SU-DHL-6 (cell line): ENCODE data around the gene FAM20B.

Experiments used
- H2AFZ ChIP-seq: fragments of 200-600 bp; sonication (generic); 2 replicates; pipeline ENCODE4 v1.6.1; 2014; ENCODE audit warnings: low read depth, mild to moderate bottlenecking, moderate library complexity, mixed read lengths, antibody characterized with exemption, low read length; ENCODE audit not compliant: severe bottlenecking
- H3F3A ChIP-seq: fragments of 200-600 bp; shearing (Covaris generic); 2 replicates; pipeline ENCODE4 v1.6.0; 2016; ENCODE audit warnings: antibody characterized with exemption, mild to moderate bottlenecking; ENCODE audit not compliant: insufficient read depth
- H3K27ac ChIP-seq: fragments of 200-600 bp; sonication (generic); 2 replicates; pipeline ENCODE4 v1.5.1; 2016; ENCODE audit warnings: low read depth, mild to moderate bottlenecking, low read length, moderate library complexity, mixed read lengths
- H3K27me3 ChIP-seq: fragments of 200-600 bp; sonication (generic), shearing (Covaris generic); 2 replicates; pipeline ENCODE4 v1.6.0; 2014; ENCODE audit warnings: mild to moderate bottlenecking, low read length
- H3K36me3 ChIP-seq: fragments of 200-600 bp; sonication (generic); 2 replicates; pipeline ENCODE4 v1.6.1; 2014; ENCODE audit warnings: mild to moderate bottlenecking, low read length, mixed read lengths
- H3K4me2 ChIP-seq: fragments of 300-600, 200-600 bp; shearing (Covaris generic), sonication (generic); 2 replicates; pipeline ENCODE4 v1.6.0; 2014; ENCODE audit warnings: low read length, low read depth, mild to moderate bottlenecking; ENCODE audit not compliant: poor library complexity, severe bottlenecking
- H3K4me3 ChIP-seq: fragments of 200-600 bp; sonication (generic); 2 replicates; pipeline ENCODE4 v1.5.1; 2014; ENCODE audit warnings: antibody characterized with exemption, low read length, mild to moderate bottlenecking, mixed read lengths; ENCODE audit not compliant: insufficient read depth, poor library complexity, severe bottlenecking
- H3K79me2 ChIP-seq: fragments of 200-600 bp; sonication (generic); 2 replicates; pipeline ENCODE4 v1.6.1; 2014; ENCODE audit warnings: mild to moderate bottlenecking, low read length, moderate library complexity; ENCODE audit not compliant: insufficient read depth
- H3K9ac ChIP-seq: fragments of 200-600 bp; sonication (generic); 2 replicates; pipeline ENCODE4 v1.7.0; 2014; ENCODE audit warnings: mild to moderate bottlenecking, low read length
- H3K9me2 ChIP-seq: fragments of 200-600 bp; sonication (generic); replicated peaks from 2 replicates; pipeline ENCODE4 v1.6.1; 2014; ENCODE audit warnings: low read length; ENCODE audit not compliant: insufficient read depth
- H3K9me3 ChIP-seq: fragments of 200-600 bp; sonication (generic); 2 replicates; pipeline ENCODE4 v1.6.1; 2014; ENCODE audit warnings: low read length, mixed read lengths; ENCODE audit not compliant: insufficient read depth
- H4K20me1 ChIP-seq: fragments of 200-600 bp; sonication (generic); 2 replicates; pipeline ENCODE4 v1.6.1; 2014; ENCODE audit warnings: low read depth, mild to moderate bottlenecking, antibody characterized with exemption, low read length, moderate library complexity, mixed read lengths
- EZH2phosphoT487 ChIP-seq: fragments of 200-600 bp; sonication (generic), shearing (Covaris generic); conservative IDR thresholded peaks from 2 replicates; pipeline ENCODE4 v1.6.1; 2018; ENCODE audit warnings: mild to moderate bottlenecking, antibody characterized with exemption, low read length, moderate library complexity, mixed read lengths
- TF ChIP-seq, protein P1 (sequence below): fragments of 200-600 bp; sonication (generic); IDR thresholded peaks from one replicate; pipeline ENCODE4 v1.5.1; 2017; ENCODE audit warnings: antibody characterized with exemption, mild to moderate bottlenecking, low read length, moderate library complexity; ENCODE audit not compliant: insufficient read depth, poor library complexity, severe bottlenecking

Gene FAM20B

DNA sequence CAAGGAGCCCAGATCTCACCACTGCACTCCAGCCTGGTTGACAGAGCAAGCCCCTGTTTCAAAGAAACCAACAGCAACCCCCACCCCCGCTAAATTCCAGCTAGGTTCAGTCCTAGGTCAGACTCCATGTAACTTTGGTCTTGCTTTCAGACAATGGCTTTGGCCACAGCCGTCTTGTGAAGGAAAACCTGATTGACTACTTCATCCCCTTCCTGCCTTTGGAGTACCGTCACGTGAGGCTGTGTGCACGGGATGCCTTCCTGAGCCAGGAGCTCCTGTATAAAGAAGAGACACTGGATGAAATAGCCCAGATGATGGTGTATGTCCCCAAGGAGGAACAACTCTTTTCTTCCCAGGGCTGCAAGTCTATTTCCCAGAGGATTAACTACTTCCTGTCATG is 69.1 kb downstream of the FAM20B start:
- Histone ChIP-seq H2AFZ (no peak overlapping the region), H3K27me3 (no peaks in the 10 kb centered on the region), H3K9ac (no peak overlapping the region), H3K9me3 (no peaks in the 10 kb centered on the region), H3K9me2 (no peaks in the 10 kb centered on the region), H4K20me1 (no peaks in the 10 kb centered on the region), H3K27ac (no peak overlapping the region), H3F3A (no peaks in the 10 kb centered on the region; the same call in 1 of the 2 replicates), H3K4me2 (no peak overlapping the region), H3K79me2 (peaks cover 12% of the 10 kb centered on the region; the same call in 1 of the 2 replicates), H3K36me3 (0 out of 2 replicates have a peak, but pooled peaks cover 3% of the 10 kb centered on the region), H3K4me3 (no peak overlapping the region)
- TF ChIP-seq, protein P1, sequence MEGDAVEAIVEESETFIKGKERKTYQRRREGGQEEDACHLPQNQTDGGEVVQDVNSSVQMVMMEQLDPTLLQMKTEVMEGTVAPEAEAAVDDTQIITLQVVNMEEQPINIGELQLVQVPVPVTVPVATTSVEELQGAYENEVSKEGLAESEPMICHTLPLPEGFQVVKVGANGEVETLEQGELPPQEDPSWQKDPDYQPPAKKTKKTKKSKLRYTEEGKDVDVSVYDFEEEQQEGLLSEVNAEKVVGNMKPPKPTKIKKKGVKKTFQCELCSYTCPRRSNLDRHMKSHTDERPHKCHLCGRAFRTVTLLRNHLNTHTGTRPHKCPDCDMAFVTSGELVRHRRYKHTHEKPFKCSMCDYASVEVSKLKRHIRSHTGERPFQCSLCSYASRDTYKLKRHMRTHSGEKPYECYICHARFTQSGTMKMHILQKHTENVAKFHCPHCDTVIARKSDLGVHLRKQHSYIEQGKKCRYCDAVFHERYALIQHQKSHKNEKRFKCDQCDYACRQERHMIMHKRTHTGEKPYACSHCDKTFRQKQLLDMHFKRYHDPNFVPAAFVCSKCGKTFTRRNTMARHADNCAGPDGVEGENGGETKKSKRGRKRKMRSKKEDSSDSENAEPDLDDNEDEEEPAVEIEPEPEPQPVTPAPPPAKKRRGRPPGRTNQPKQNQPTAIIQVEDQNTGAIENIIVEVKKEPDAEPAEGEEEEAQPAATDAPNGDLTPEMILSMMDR = no peak
- no peak for TF ChIP-seq EZH2phosphoT487

DNA sequence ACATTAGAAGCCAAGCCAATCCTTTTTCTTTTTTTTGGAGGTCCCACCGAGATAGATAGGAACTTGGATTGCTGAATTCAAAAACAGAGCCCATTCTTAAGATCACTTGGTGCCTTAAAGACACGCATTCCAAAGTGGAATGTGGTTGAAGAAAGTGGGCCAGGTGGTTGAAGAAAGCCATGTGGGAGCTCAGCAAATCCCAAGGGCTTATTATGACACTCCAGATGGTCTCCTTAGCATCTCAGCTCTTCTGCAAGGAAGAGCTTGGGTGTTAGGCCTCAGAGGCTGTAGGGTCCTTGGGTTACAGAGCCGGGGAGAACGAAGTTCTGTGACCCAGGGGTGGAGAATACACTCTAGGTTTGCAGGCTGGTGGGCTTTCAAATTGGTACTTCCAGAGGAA is 69.7 kb downstream of the FAM20B start:
- Histone ChIP-seq H3K27ac (no peak overlapping the region), H3K9ac (no peak overlapping the region), H3K9me3 (no peaks in the 10 kb centered on the region), H3K4me2 (no peak overlapping the region), H3K4me3 (no peak overlapping the region), H3K79me2 (peaks cover 9% of the 10 kb centered on the region; the same call in 1 of the 2 replicates), H3F3A (no peaks in the 10 kb centered on the region; the same call in 1 of the 2 replicates), H3K27me3 (no peaks in the 10 kb centered on the region), H4K20me1 (no peaks in the 10 kb centered on the region), H2AFZ (no peak overlapping the region), H3K9me2 (no peaks in the 10 kb centered on the region), H3K36me3 (0 out of 2 replicates have a peak, but pooled peaks cover 3% of the 10 kb centered on the region)
- no peak for TF ChIP-seq EZH2phosphoT487
- TF ChIP-seq, protein P1 = no peak

DNA sequence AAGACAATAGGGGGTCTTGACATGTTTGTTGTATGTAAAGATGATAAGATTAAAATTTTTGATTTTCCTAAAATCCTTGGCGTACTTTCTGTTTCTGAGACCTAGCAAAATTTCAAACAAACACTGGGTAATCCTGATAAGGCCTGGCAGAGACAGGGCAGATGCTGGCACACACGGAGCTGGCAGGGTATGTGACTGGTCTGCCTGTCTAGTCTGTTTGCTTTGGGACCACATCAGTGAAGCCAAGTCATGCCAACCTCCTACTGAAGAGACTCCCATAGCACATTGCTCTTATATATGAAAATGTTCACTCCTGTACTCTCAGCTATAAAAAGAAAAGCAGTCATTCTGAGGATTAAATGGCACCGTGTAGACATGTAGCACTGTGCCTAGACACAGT is 70.2 kb downstream of the FAM20B start:
- H3K27ac ChIP-seq = no peak overlapping the region
- H3F3A ChIP-seq = no peaks in the 10 kb centered on the region; the same call in 1 of the 2 replicates

DNA sequence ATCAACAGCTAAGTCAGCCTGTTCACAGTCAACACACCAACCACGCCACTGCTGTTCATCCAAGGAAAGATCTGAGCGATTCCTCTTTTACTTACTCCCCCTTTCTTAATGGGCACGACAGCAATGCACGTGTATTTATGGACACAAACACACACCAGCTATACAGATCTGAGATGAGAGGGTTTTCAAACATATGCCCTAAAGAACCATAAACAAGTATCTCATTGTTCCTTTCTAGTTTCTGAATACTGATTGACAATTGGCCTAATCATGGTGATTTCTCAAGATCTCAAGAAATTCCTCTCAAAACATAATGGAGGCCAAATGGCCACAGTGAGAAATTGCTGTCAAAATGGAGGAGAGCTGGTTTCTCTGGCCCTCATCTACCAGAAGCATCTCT is 74.2 kb downstream of the FAM20B start:
- no peaks in the 10 kb centered on the region for H3K9me3 ChIP-seq
- H3K36me3 ChIP-seq = 0 out of 2 replicates have a peak, but pooled peaks cover 3% of the 10 kb centered on the region
- no peaks in the 10 kb centered on the region for H3F3A ChIP-seq
- H3K9ac ChIP-seq = no peak overlapping the region
- no peak overlapping the region for H3K4me2 ChIP-seq
- no peaks in the 10 kb centered on the region for H4K20me1 ChIP-seq
- H3K9me2 ChIP-seq = no peaks in the 10 kb centered on the region
- TF ChIP-seq EZH2phosphoT487 = no peak
- TF ChIP-seq, protein P1 = no peak
- no peak overlapping the region for H3K27ac ChIP-seq
- H2AFZ ChIP-seq = no peak overlapping the region
- no peaks in the 10 kb centered on the region for H3K27me3 ChIP-seq
- H3K4me3 ChIP-seq = no peak overlapping the region
- H3K79me2 ChIP-seq = no peaks in the 10 kb centered on the region

More for the DNA sequence above, 70.2 kb downstream of the FAM20B start:
- Histone ChIP-seq H3K27me3 (no peaks in the 10 kb centered on the region), H2AFZ (no peak overlapping the region), H3K4me2 (no peak overlapping the region), H3K9me2 (no peaks in the 10 kb centered on the region), H4K20me1 (no peaks in the 10 kb centered on the region), H3K79me2 (peaks cover 3% of the 10 kb centered on the region; the same call in 1 of the 2 replicates), H3K4me3 (no peak overlapping the region), H3K36me3 (0 out of 2 replicates have a peak, but pooled peaks cover 3% of the 10 kb centered on the region), H3K9me3 (no peaks in the 10 kb centered on the region), H3K9ac (no peak overlapping the region)
- TF ChIP-seq EZH2phosphoT487 = no peak
